ENCODE results near the gene APOBEC3B.

Gene APOBEC3B

GRCh38 chr22:38952281-38952993 lies 29.7 kb upstream of the APOBEC3B start:
- no peaks in the 10 kb centered on the region for H3K4me1 ChIP-seq (ENCODE audit: control insufficient read depth, insufficient read depth, low read length)
- H3K9me3 ChIP-seq (ENCODE audit: control insufficient read depth in 2 of 2, low read length in 2 of 2): no peaks in the 10 kb centered on the region
- H3K4me3 ChIP-seq (ENCODE audit: low read length in 2 of 2): no peak overlapping the region
- no peak overlapping the region for H3K27ac ChIP-seq (ENCODE audit: low read length)
- no peaks in the 10 kb centered on the region for H3K27me3 ChIP-seq (ENCODE audit: control insufficient read depth in 1 of 2, insufficient read depth in 2 of 2, low read length in 2 of 2)
- H3K9ac ChIP-seq (ENCODE audit: low read length in 2 of 2): no peak overlapping the region
- H3K36me3 ChIP-seq (ENCODE audit: control insufficient read depth in 2 of 2, insufficient read depth in 2 of 2, low read length in 2 of 2): no peaks in the 10 kb centered on the region

DNA sequence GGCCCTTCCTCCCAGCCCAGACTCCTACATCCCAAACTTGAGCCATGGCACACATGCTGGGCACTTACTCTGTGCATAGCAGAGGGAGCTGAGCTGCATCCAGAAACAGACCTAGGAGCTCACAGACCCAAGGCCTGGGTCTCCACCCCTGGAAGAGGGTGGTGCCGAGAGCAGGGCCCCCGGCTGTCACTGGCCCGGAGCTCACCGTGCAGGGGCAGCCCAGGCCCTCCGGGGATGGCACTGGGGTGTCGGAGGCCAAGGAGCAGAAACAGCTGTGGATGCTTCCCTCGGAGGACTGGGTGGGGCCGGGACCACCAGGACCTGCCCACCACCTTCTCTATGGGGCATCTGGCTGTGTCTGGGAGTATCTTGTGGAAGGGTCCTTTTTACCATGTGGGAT lies 29.1 kb upstream of the APOBEC3B start:
- Histone ChIP-seq H3K27ac (ENCODE audit: low read length) (no peak overlapping the region), H3K27me3 (ENCODE audit: control insufficient read depth in 1 of 2, insufficient read depth in 2 of 2, low read length in 2 of 2) (no peaks in the 10 kb centered on the region), H3K4me1 (ENCODE audit: control insufficient read depth, insufficient read depth, low read length) (no peaks in the 10 kb centered on the region), H3K9me3 (ENCODE audit: control insufficient read depth in 2 of 2, low read length in 2 of 2) (no peaks in the 10 kb centered on the region), H3K9ac (ENCODE audit: low read length in 2 of 2) (no peak overlapping the region), H3K4me3 (ENCODE audit: low read length in 2 of 2) (no peak overlapping the region), H3K36me3 (ENCODE audit: control insufficient read depth in 2 of 2, insufficient read depth in 2 of 2, low read length in 2 of 2) (no peaks in the 10 kb centered on the region)

- Histone ChIP-seq H3K4me1 (ENCODE audit: control insufficient read depth, insufficient read depth, low read length) (no peaks in the 10 kb centered on the region), H3K27me3 (ENCODE audit: control insufficient read depth in 1 of 2, insufficient read depth in 2 of 2, low read length in 2 of 2) (no peaks in the 10 kb centered on the region), H3K27ac (ENCODE audit: low read length) (no peak overlapping the region), H3K4me3 (ENCODE audit: low read length in 2 of 2) (no peak overlapping the region), H3K9ac (ENCODE audit: low read length in 2 of 2) (no peak overlapping the region), H3K36me3 (ENCODE audit: control insufficient read depth in 2 of 2, insufficient read depth in 2 of 2, low read length in 2 of 2) (no peaks in the 10 kb centered on the region), H3K9me3 (ENCODE audit: control insufficient read depth in 2 of 2, low read length in 2 of 2) (no peaks in the 10 kb centered on the region)
Observed at GRCh38 chr22:38953577-38954413, 28.4 kb upstream of the APOBEC3B start.

DNA sequence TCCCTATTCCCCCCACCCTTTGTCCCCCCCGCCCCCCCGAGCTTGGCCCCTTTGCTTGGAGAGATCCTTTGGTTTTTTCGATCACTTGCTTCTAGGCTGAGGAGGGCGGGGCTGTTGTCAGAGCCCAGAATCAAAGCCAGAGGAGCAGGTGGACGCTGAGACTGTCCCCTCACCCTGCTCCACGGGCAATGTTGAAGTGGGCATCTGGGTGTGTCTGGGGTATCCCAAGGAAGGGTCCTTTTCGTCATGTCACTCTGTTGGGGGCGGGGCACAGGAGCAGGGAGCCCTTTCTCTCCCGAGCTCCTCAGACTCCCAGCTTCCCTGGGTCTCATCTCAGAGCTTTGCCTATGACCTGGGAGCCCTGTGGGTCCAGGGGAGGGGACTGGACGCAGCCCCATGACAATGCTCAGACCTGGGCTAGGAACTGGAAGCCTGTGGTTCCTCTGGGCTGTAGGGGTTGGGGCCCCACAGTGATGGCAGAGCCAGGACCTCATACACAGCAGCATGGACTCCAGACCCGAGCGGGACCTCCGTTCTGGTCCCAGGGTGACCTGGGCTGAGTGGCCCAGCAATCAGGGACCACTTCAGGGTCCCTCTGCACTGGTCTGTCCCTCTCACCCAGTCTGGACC lies 27.6 kb upstream of the APOBEC3B start:
- H3K9ac ChIP-seq (ENCODE audit: low read length in 2 of 2): no peak overlapping the region
- no peak overlapping the region for H3K4me3 ChIP-seq (ENCODE audit: low read length in 2 of 2)
- no peaks in the 10 kb centered on the region for H3K4me1 ChIP-seq (ENCODE audit: control insufficient read depth, insufficient read depth, low read length)
- H3K27ac ChIP-seq (ENCODE audit: low read length): no peak overlapping the region
- no peaks in the 10 kb centered on the region for H3K36me3 ChIP-seq (ENCODE audit: control insufficient read depth in 2 of 2, insufficient read depth in 2 of 2, low read length in 2 of 2)
- H3K27me3 ChIP-seq (ENCODE audit: control insufficient read depth in 1 of 2, insufficient read depth in 2 of 2, low read length in 2 of 2): no peaks in the 10 kb centered on the region
- no peaks in the 10 kb centered on the region for H3K9me3 ChIP-seq (ENCODE audit: control insufficient read depth in 2 of 2, low read length in 2 of 2)

- no peak overlapping the region for H3K4me3 ChIP-seq (ENCODE audit: low read length in 2 of 2)
- no peaks in the 10 kb centered on the region for H3K36me3 ChIP-seq (ENCODE audit: control insufficient read depth in 2 of 2, insufficient read depth in 2 of 2, low read length in 2 of 2)
- H3K9ac ChIP-seq (ENCODE audit: low read length in 2 of 2): no peak overlapping the region
- H3K27me3 ChIP-seq (ENCODE audit: control insufficient read depth in 1 of 2, insufficient read depth in 2 of 2, low read length in 2 of 2): no peaks in the 10 kb centered on the region
- no peaks in the 10 kb centered on the region for H3K9me3 ChIP-seq (ENCODE audit: control insufficient read depth in 2 of 2, low read length in 2 of 2)
- H3K4me1 ChIP-seq (ENCODE audit: control insufficient read depth, insufficient read depth, low read length): no peaks in the 10 kb centered on the region
- no peak overlapping the region for H3K27ac ChIP-seq (ENCODE audit: low read length)
Observed at GRCh38 chr22:38955250-38955905, 26.8 kb upstream of the APOBEC3B start.

GRCh38 chr22:38955926-38956325 lies 26.2 kb upstream of the APOBEC3B start:
- Histone ChIP-seq H3K27ac (ENCODE audit: low read length) (no peak overlapping the region), H3K4me1 (ENCODE audit: control insufficient read depth, insufficient read depth, low read length) (no peaks in the 10 kb centered on the region), H3K9ac (ENCODE audit: low read length in 2 of 2) (no peak overlapping the region), H3K4me3 (ENCODE audit: low read length in 2 of 2) (no peak overlapping the region), H3K36me3 (ENCODE audit: control insufficient read depth in 2 of 2, insufficient read depth in 2 of 2, low read length in 2 of 2) (no peaks in the 10 kb centered on the region), H3K27me3 (ENCODE audit: control insufficient read depth in 1 of 2, insufficient read depth in 2 of 2, low read length in 2 of 2) (no peaks in the 10 kb centered on the region), H3K9me3 (ENCODE audit: control insufficient read depth in 2 of 2, low read length in 2 of 2) (no peaks in the 10 kb centered on the region)

DNA sequence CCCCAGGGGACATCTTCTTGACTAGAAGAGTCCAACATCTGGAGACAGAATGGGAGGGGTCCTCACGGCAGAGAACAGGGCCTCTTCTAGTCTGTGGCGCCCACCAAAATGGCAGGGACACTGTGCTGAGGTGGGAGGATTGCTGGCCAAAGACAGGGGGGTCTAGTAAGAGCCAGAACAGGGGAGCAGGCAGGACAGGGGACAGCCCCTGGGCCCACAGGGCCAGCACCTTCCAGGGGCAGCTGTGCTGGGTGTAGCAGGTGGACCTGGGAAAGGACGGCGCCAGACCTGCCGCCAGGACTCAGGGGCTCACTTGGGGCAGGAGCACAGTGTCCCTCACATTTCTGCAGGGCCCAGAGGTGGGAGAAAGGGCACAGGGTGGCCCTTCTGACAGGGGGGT lies 25.6 kb upstream of the APOBEC3B start:
- Histone ChIP-seq H3K36me3 (ENCODE audit: control insufficient read depth in 2 of 2, insufficient read depth in 2 of 2, low read length in 2 of 2) (no peaks in the 10 kb centered on the region), H3K4me1 (ENCODE audit: control insufficient read depth, insufficient read depth, low read length) (no peaks in the 10 kb centered on the region), H3K9ac (ENCODE audit: low read length in 2 of 2) (no peak overlapping the region), H3K9me3 (ENCODE audit: control insufficient read depth in 2 of 2, low read length in 2 of 2) (no peaks in the 10 kb centered on the region), H3K27me3 (ENCODE audit: control insufficient read depth in 1 of 2, insufficient read depth in 2 of 2, low read length in 2 of 2) (no peaks in the 10 kb centered on the region), H3K27ac (ENCODE audit: low read length) (no peak overlapping the region), H3K4me3 (ENCODE audit: low read length in 2 of 2) (no peak overlapping the region)

DNA sequence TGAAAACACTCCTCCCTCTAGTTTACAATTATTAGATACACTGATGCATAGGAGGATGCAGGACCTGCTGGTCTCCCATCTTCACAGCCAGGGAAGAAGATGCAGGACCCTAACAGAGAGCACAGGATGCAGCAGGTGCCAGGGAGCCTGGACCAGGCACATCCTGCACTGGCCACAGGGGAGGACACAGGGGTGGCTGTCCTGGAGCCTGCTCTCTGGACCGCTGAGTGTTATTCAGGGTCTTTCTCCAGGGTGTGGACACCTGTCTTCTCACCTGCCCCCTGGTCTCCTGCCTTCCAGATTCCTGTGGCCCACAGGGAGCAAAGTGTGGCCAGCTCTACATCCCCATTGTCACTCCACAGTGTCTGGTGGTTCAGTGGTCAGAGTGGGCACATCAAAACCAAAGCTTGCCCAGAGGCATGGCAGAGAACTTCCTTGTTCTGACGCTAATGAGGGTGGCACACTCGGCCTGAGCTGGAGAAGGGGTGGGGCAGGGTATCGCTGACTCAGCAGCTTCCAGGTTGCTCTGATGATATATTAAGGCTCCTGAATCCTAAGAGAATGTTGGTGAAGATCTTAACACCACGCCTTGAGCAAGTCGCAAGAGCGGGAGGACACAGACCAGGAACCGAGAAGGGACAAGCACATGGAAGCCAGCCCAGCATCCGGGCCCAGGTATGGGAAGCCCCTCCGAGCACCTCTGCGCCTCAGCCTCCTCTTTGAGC lies 24.9 kb upstream of the APOBEC3B start, which contains the start of gene APOBEC3A:
TSS of gene APOBEC3A (plus strand) at position 564 of the 725 bp plus-strand sequence. CDS start at position 647, 83 bp downstream.
- H3K9me3 ChIP-seq (ENCODE audit: control insufficient read depth in 2 of 2, low read length in 2 of 2): no peaks in the 10 kb centered on the region
- H3K9ac ChIP-seq (ENCODE audit: low read length in 2 of 2): no peak within 1 kb of the TSS
- no peaks in the 10 kb centered on the region for H3K36me3 ChIP-seq (ENCODE audit: control insufficient read depth in 2 of 2, insufficient read depth in 2 of 2, low read length in 2 of 2)
- H3K4me1 ChIP-seq (ENCODE audit: control insufficient read depth, insufficient read depth, low read length): no peaks in the 10 kb centered on the region
- H3K27me3 ChIP-seq (ENCODE audit: control insufficient read depth in 1 of 2, insufficient read depth in 2 of 2, low read length in 2 of 2): no peaks in the 10 kb centered on the region
- no peak within 1 kb of the TSS for H3K27ac ChIP-seq (ENCODE audit: low read length)
- H3K4me3 ChIP-seq (ENCODE audit: low read length in 2 of 2): no peak within 1 kb of the TSS

GRCh38 chr22:38957808-38958650 lies 24.1 kb upstream of the APOBEC3B start:
- Histone ChIP-seq H3K27ac (ENCODE audit: low read length) (no peak overlapping the region), H3K36me3 (ENCODE audit: control insufficient read depth in 2 of 2, insufficient read depth in 2 of 2, low read length in 2 of 2) (no peaks in the 10 kb centered on the region), H3K9ac (ENCODE audit: low read length in 2 of 2) (no peak overlapping the region), H3K27me3 (ENCODE audit: control insufficient read depth in 1 of 2, insufficient read depth in 2 of 2, low read length in 2 of 2) (no peaks in the 10 kb centered on the region), H3K4me3 (ENCODE audit: low read length in 2 of 2) (no peak overlapping the region), H3K4me1 (ENCODE audit: control insufficient read depth, insufficient read depth, low read length) (no peaks in the 10 kb centered on the region), H3K9me3 (ENCODE audit: control insufficient read depth in 2 of 2, low read length in 2 of 2) (no peaks in the 10 kb centered on the region)
